NCI-H345 (cell line): ENCODE results near the gene SIGMAR1.

ENCODE experiments used
- DNase-seq: peaks from one replicate; lab custom pipeline; 2025; lab: John Stamatoyannopoulos, UW

Gene SIGMAR1

DNA sequence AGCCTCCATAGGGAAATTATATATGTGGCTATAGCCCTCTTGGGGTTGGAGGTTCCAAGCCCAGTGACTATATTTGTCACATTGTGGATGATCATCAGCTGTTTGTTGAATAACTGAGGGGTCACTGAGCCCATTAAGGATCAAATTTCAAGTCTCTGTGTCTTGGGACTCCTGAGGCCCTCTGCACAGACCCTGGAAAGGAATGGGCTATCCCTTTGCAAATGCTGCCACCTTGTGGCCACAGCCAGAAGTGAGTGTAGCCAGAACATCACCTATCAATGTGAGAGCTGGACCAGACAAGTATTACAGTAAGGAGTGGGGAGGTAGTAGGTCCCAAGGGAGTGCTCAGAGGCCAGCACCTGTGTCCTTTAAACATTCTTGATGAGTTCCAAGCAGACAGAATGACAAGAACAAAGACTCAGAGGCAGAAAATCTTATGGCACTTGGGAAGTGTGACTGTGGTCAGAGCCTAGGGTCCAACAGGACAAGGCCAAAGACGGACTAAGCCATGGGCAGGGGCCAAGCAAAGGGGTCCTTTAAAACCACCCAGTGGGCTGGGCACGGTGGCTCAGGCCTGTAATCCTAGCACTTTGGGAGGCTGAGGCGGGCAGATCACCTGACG lies 33.9 kb downstream of the SIGMAR1 start:
- DNase-seq, result peak; percentile 72

DNA sequence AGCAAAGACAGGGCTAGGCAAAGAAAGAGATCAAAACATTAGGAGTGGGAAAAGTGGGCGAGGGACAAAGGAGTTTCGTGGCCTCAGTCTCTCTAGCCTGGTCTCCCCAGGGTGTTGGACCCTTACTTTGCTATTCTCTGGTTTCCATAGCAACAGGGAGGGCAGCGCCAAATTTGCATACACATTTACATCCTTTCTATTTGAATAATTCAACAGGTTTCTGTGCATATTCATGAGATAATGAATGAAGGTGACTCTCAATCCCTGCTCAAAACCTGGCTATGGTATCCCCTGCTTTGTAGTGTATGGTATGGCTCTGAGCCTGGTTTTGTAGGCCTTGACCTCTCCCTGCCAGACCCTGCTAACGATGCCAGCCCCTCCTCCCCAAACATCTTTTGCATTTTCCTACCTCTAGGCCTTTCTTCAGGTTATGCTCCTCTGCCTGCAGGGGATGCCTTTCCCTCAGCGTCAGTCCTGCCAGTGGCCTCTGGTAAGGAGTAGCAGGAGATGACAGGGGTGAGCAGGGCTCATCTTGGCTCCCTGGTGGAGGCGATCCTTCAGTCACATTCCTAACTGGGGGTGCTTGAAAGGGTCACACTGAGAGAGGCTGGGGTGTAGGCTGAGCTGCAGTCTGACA lies 35.5 kb downstream of the SIGMAR1 start:
- DNase-seq, result no peak

DNA sequence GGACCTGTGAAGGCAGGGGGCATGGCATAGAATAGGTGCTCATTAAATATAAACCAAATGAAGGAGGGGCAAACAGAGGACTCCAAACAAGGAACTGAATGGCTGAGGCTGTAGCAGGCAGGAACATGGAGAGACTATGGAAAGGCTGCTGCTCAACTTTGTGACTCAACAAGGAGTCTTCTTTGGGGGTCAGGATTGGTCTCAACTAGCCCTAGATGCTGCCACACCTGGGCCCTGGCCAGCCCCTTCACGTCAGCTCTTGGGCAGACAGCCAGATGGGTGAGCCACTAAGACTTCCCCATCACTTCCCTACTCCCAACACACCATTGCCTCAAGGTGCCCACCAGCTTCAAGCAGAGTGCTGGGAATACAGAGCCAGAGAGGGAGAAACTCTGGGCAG lies 36.7 kb downstream of the SIGMAR1 start:
- DNase-seq, result no peak

DNA sequence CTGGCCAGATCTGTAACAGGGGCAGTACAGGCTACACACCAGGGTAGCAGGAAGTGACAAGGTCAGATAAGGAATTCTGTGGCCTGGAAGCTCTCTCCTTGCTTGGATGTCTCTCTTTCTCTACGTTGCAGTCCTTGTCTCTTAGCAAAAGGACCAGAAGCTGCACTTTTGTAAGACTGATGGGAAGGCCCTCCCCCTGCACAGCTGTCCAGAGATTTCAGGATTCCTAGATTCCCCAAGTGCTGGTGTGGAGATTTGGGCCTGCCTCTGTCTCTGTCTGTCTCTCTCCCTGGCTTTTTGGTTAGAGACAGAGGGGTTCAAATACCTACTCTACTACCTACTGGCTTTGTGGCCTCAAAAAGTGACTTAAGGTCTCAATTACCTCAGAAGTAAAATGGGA lies 38.0 kb downstream of the SIGMAR1 start:
- no peak for DNase-seq

DNA sequence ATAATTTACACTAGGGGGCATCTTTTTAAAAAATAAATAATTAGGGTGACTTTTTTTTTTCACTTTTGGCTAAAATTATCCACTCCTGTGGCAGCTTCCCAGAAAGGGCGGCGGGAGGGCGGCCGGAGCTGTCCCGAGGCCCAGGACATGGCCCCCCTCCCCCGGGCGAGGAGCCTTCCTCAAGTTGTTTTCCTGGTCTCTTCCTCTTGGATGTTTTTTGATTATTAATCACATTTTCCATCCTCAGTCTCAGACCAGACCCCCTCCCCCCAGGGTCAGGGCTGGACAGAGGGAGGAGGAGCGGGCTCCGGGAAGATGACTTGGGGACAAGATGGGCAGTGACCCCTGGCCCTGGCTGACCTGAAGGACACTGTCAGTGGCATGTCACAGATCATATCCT lies 43.4 kb downstream of the SIGMAR1 start:
- no peak for DNase-seq

DNA sequence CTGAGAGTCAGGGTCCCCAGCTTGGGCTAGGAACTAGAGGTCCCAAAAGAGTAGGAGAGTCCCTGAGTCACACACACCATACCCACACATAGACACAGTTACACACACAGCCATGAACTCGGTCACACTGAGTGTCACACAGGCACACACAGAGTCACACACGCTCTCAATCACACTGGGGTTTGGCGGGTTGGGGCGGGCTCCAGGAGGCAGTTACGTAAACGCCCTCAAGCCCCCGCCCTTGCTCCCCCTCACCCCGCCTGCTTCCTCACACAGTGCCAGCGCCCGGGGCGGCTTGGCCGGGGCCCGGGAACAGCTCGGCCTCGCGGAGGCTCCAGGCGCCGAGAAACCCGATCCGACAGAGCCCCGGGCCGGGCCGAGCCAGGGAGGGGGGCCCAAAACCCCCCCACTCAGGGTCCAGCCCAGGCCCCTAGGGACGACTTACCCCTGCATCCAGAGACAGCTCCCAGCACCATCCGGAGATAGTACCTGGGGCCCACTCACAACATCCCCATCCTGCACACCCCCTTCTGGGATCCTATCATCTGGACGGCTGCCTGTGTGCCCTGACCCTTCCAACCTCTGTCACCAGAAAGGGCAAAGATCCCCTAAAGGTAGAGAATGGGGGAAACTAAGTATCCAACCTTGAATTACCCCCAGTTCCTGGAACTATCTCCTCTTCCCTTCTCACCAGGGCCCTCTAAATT lies 44.5 kb downstream of the SIGMAR1 start:
- DNase-seq, result no peak

DNA sequence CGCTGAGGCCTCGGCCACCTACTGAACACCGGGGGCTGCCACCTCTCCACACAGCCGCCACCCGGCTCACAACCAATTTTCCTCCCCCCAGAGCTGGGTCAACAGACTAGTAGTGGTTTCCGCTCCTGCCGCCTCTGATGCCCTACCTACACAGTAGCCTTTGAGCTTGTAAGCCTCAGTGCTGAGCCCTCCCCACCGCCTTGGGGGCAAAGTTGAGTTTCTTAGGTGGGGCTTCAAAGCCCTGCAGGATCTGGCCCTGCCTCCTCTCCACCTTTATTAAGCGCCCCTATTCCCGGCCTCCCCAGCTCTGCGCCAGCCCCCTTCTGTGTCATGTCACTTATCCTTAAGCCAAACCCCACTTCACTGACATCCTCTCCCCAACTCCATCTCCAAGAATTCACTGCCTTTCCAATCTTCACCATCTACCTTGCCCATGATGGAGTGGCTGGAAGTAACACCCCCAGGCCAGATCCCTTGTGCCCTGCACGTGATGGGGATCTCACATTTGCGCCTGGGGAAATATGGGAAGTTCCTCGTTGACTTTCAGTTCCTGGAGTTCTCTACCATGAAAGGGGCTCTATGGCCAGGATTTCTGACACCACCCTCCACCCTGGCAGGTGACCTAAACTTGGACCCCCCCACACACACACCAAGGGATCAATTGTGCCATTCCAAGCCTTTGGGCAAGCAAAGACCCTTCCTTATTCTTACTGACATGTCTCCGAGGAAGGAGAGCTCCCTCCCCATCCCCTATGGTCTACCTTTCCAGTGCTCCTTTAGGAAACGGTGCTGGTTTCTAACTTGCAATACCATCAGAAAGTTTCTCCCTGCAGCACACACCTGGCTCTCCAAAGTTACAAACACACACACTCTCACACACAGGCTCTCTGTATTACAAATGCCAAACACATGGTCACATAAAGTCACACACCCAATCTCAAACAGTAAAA lies 45.4 kb downstream of the SIGMAR1 start:
- DNase-seq, result no peak

DNA sequence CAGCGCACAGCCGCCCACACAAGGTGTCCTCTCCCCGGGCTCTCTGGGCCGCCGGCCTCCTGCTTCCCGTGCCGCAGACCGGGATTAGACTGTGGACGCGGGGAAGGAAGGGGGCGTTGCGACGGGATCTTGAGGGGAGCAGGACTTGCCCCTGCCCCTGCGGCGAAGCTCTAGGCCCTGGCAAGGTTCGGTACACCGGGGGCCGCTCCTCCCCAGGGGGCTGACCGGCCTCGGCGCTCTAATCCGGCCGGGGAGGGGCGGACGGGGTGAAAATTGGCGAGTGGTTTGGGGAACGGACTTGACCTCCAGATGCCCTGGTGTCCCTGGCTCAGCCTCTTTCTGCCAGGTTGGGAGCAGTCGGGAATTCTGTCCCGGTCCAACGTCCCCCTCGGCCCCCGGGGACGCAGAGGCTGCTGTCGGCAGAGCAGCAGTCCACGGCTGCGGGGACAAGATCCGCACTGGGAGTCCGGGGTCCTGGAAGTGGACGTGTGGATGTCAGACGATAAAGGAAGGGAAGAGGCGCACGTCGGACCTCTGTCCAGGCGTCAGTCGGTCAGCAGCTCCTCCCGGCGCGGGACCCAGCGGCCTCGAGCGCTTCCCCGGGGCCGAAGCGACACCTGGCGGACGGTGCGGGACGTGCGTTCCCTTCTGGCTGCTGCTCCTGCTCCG lies 46.2 kb downstream of the SIGMAR1 start:
- DNase-seq, result peak; percentile 81

DNA sequence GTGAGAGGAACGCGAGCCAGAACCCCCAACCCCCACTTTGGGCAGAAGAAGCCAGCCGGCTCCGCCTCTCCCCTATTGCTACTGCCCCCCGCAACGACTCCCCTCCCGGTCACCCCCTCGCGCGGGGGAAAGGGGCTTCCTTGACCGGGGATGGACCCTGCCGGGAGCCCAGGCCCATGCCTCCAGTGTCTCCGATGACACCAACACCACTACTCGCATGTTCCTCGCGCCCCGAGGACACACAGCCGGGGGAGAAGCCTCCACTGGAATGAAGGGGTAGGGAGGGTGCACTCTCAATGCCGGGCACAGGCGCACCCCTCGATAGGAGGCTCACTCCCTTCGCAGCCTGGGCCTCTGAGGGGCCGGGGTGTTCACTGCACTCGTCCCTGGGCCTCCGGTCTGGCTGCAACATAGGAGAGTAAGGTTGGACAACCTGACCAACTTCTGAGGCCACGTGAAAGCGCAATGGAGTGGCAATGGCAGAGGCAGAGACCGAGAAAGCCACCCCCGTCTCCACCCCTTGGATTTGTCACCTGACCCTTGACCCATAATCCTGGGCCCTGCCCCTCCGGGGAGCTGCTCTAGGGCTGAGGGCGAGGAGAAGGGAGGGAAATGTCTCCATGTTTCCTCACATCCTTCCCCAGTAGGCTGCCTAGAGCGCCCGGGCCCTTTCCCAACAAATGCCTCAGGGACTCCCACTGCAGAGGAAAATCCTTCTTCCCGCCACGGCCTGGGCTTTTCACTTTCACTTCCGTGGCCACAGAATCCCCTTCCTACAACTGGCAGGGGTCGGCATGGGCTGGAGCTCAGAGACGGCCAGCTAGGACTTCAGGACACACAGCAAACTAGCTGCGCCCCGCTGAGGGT lies 47.0 kb downstream of the SIGMAR1 start:
- DNase-seq, result peak; percentile 20

DNA sequence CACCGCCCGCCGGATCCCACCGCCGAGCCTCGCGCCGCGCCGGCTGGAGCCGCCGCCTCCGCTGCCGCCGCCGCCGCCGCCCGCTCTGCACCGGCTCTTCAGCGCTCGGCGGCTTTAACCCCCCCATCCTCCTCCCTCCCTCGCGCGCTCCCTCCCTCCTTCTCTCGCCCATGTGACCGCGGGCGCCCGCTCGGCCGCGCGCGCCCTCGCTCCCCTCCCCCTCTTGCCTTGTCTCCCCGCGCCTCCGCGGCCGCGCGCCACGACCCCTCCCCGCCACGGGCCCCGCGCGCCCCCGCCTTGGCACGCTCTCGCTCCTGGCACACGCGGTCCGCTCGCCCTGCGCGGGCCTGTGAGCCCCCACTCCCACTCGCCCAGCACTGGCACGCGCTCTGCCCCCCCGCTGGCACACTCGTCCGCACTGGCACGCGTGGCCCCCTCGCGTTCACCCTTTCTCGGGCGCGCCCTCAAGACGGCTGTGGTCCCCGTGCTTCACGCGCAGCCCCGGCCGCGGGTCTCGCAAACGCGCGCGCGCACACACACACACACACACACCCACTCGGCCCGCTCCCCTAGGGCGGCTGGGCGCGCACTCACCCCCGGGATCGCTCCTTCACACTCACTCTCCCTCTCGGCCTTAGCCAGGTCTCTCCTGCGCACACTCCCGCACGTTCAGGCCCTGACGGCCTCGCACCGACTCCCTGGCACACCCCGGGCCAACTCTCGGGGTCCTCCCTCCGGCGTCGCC lies 47.8 kb downstream of the SIGMAR1 start, which contains the start of gene CNTFR:
CNTFR (minus strand) TSS at position 89 of the 745 bp plus-strand sequence. CDS start 20,743 bp downstream, outside the sequence.
- peak; percentile 42 for DNase-seq

DNA sequence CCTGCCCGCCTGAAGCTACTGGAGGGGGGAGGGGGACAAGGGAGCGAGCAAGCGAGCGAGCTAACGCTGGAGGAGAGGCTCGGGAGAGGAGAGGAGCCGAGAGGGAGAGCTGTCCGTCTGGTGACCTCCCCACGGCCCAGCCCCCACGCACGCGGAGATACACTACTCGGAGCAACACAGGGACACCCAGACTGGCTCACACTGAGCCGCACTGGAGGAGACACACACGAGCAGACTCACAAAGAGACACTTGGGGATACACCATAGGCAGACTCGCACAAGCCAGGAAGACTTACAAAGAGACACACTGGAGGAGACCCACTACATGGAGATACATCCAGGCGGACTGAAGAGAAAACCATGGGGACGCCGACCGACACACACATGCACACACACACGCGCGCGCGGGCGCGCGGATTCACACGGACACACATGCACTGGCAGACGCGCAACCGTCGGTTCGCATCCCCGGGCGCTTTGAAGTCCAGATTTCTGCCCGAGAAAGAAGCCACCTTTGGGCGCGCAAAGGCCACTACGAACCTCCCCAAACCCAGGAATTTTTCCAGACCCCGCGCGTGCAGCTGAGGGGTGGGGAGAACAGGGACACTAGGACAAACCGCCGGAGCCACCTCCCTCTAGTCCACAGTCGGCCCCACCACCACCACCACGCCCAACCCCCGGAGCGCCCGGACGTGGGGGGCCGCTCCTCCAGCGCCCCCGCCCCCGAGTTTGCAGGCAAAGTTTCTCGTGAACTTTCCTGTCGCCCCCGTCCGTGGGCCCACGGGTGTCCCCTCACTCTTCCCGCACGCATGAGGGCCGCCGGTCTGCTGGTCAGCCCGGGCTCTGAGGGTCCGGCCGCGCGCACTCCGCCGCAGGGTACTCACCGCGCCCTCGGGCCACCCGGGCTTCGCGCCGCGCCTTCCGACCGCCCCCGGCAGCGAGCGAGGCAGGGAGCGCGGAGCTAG lies 48.6 kb downstream of the SIGMAR1 start:
- DNase-seq, result no peak

DNA sequence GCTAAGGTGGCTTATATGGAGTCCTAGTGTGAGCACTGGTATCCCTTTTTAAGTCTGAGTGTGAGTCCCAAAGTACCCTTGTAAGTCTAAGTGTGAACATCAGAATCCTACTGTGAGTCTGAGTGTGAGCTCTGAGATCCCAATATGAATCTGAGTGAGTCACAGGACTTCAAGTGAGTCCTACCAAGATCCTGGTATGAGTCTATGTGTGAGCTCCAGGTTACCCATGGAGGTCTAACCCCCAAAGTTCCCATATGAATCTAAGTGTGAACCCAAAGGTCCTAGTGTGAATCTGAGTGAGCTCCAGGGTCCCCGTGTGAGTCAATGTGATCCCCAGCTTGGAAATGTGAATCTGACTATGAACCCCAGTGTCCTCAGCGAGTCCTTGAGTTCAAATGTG lies 50.3 kb downstream of the SIGMAR1 start:
- DNase-seq, result no peak

DNA sequence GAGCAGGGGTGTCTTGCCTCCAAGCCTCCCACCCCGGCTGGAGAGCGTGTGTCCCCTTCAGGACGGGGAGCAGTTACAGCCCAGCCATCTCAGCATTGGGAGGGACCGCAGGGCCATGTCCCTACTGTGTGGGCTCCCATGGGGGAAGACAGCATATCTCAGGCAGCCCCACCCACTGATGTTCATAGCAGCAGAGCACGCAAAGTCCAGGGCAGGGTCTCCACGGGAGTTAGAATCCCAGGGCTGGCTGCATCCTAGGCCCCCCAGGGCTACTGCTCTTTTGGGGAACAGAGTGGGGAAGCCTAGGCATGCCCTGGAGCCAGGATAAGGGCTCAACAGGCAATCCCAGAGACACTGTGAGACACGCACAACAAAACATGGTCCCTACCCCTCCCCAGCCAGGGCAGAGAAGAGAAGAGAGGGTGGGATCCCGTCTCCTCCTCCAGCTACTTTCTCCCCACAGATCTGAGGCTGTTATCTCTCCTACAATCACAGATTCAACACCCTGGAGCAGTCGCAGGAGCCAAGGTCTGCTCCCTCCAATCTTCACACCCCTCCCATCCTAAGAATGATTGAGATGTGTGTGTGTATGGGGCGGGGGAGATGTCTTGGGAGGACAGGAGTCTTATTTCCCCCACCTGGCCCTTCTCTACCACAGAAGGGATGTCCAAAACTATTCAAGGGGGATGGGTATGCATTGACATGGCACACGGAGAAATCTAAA lies 51.5 kb downstream of the SIGMAR1 start:
- no peak for DNase-seq

DNA sequence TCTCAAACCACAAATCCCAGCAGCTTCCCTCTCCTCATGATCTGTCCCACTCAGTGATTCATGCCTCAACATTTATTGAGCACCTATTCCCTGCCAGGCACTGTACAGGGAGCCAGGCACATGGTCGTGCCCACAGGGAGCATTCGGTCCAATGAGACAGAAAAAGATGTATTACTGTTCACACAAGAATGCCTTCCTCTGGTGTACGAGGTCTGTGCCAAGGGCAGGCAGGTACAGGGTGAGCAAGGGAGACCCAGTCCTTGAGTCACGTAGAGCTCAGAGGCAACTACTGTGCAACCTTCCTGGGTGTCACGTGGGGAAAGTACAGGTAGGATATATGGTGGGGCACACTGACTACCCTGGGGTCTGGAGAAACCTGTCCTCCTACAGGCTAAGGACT lies 52.6 kb downstream of the SIGMAR1 start:
- no peak for DNase-seq
